Effector CD4-positive, alpha-beta T cell (primary cell): ENCODE results near the gene TMEM170B.
"Not testable (repeated sequence)": the region's sequence is repeated elsewhere in the genome, so short reads cannot be mapped to it uniquely, and the experiment has no call there.

Experiments
- DNase-seq: peaks from one replicate; pipeline ENCODE4 v3.0.0-alpha.2; 2020

The TMEM170B gene

GRCh38 chr6:11532097-11532496 is 5.5 kb upstream of the TMEM170B start:
- no peak for DNase-seq

DNA sequence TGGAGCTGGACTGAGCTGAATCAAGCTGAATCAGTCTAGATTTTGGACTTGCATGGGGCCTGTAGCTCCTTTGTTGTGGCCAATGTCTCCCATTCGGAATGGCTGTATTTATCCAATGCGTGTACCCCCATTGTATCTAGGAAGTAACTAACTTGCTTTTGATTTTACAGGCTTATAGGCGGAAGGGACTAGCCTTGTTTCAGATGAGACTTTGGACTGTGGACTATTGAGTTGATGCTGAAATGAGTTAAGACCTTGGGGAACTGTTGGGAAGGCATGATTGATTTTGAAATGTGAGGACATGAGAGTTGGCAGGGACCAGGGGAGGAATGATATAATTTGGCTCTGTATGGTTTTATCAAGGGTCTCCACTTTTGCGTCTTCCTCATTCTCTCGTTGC is 3.0 kb upstream of the TMEM170B start:
- DNase-seq = no peak

GRCh38 chr6:11535801-11536230 is 1.7 kb upstream of the TMEM170B start:
- no peak for DNase-seq

DNA sequence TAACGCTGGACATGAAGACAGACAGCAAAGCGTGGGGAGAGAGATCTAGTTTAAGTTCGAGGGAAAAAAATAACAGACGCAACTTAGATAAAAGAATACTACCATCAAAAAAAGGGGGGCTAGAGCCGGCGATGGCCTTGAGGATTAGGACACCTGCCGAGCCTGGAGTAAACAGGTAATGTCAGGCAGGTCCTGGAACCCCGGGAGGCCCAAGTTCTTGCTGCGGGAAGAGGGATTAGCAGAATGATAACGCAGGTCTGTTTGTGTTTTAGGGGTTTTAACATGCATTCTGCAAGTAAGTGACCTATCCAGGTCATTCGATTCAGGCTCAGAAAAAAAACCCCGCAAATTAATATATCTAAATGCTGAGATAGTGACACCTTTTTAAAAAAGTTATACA is 754 bp upstream of the TMEM170B start:
- no peak for DNase-seq

- DNase-seq = peak; percentile 7
These were observed 686 bp downstream of the TMEM170B start for GRCh38 chr6:11538052-11538818.

DNA sequence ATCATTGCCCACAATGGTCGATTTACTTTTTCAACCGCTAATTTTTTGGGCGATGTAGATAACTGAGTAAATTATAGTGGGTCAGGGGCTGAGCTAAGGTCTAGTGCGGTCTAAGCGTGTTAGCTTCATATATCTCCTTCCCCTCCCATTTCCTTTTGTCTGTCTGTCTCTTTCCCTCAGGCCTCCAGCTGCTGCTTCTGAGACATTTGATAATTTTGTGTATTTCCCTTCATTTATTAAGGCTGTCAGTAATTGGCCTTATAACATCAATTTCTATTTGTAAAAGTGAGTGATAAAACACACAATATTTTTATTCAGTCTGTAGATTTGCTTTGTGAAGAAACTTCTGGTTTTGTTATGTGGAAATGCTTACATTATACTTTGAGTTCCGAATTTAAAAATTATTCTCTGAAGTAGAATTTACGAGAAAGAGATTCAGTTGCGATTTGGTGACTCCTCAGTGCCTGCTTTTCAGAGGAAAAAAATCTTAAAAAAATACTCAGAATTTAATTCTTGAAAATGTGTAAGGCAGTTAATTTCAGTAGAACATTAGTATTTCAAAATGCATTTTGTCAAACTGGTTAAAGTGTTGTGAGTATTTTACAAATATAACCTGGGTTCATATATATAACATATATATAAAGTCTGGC is 1.4 kb downstream of the TMEM170B start:
- DNase-seq = no peak

DNA sequence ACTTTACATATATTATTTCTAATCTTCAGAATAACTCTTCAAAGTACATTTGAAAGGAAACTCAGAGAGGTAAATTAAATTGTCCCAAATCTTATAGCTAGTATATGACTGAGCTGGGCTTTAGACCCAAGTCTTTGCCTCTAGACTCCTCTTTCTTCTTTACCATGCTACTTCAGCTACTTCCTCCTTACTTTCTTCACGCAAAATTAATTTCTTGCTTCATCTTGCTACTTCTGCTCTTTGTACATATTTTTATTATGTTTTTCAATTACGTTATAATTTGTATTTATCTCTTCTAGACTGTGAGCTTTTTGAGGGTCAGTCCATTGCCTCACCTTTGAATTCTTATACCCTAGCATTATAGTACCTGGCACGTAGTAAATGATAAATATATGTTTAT is 5.3 kb downstream of the TMEM170B start:
- DNase-seq = no peak

DNA sequence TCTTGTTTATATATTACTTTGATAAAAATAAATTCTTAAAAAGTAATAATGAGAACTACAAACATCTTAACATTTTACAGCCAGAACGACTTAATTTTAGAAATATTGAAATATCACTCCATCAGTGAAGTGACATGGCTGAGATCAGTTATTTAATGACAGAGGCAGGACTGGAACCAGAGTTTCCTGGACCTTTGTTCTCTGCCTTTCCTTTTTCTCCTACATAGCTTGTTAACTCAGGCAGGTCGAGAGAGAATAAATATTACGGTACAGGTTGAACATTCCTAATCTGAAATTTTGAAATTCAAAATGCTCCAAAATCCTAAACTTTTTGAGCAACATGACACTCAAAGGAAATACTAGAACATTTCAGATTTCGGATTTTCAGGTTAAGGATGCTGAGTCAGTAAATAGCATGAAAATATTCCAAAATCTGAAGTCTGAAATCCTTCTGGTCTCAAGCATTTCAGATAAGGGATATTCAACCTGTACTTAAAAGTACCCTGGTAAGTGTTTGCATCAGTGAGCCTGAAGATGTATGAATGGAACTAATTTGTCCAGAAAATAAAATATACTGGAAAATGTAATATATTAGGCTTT is 6.5 kb downstream of the TMEM170B start:
- no peak for DNase-seq

GRCh38 chr6:11547846-11548245 is 10.3 kb downstream of the TMEM170B start:
- not testable (repeated sequence) for DNase-seq

DNA sequence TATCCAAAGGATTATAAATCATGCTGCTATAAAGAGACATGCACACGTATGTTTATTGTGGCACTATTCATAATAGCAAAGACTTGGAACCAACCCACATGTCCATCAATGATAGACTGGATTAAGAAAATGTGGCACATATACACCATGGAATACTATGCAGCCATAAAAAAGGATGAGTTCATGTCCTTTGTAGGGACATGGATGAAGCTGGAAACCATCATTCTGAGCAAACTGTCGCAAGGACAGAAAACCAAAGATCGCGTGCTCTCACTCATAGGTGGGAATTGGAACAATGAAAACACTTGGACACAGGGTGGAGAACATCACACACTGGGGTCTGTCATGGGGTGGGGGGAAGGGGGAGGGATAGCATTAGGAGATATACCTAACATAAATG is 11.0 kb downstream of the TMEM170B start:
- DNase-seq = not testable (repeated sequence)

DNA sequence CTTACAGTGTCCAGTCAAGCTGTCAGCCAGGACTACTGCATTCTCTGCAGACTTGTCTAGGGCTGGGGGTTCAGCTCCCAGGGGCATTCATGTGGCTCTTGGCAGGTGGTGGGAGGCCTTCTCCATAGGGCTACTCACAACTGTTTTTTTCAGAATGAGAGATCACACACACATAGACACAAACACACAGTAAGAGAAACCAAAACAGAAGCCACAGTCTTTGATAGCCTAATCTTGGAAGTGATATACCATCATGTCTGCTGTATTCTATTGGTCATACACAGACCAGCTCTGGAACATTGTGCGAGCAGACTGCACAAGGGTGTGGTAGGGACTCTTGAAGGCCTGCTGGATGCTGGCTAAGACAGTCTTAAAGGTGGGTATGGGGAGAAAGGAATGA is 13.5 kb downstream of the TMEM170B start:
- no peak for DNase-seq

GRCh38 chr6:11552442-11552841 is 14.9 kb downstream of the TMEM170B start:
- DNase-seq = no peak

DNA sequence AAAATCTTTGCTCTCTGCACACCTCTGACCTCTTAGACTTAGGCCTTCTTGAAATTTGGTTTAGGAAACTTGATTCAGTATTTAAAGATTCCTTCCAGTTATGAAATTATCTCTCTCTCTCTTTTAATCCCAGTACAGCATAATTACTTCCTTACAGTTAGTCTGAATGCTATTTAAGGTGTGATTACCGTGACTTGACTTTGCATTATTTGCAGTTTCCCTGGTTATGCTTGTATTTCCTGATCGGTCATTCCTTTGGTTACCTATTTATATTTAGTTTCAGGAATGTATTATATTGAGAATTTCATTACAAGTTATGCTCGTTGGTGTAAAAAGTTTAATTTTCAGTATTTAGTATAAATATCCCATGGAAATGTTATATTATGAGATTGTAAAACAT is 16.3 kb downstream of the TMEM170B start:
- DNase-seq = no peak

DNA sequence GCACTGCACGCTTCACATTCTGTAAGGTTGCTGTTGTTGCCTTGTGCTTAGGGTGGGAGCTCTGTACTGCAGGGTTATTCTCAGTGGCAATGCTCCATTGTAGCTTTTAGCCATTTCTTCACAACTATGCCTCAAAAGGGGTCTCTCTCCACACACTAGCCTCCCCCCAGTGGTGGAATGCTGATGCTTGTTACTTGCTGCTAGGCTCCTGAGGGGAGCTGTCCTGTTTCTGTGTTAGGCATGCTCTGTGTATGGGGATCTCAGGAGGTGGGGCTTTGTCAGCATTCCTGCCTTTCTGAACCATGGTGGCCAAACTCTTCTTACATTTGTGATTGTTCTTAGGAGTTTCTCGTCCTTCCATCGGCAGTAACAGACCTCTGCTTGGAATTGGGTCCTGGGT is 18.8 kb downstream of the TMEM170B start:
- no peak for DNase-seq

DNA sequence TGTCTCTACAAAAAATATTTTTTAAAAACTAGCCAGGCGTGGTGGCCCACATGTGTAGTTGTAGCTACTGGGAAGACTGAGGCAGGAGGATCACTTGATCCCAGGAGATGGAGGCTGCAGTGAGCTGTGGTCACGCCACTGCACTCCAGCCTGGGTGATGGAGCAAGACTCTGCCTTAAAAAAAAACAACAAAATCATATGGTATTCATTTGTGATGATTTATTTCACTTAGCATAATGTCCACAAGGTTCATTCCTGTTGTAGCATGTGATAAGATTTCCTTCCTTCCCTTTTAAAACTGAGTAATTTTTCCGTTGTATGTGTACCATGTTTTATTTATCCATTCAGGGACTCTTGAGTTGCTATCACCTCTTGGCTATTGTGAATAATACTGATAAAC is 26.2 kb downstream of the TMEM170B start:
- DNase-seq = no peak

- no peak for DNase-seq
These were observed 29.1 kb downstream of the TMEM170B start for GRCh38 chr6:11566609-11567008.

GRCh38 chr6:11571073-11571472 is 33.5 kb downstream of the TMEM170B start:
- no peak for DNase-seq

GRCh38 chr6:11575408-11576033 is 38.0 kb downstream of the TMEM170B start:
- no peak for DNase-seq

GRCh38 chr6:11580686-11581405 is 43.3 kb downstream of the TMEM170B start:
- DNase-seq = no peak

DNA sequence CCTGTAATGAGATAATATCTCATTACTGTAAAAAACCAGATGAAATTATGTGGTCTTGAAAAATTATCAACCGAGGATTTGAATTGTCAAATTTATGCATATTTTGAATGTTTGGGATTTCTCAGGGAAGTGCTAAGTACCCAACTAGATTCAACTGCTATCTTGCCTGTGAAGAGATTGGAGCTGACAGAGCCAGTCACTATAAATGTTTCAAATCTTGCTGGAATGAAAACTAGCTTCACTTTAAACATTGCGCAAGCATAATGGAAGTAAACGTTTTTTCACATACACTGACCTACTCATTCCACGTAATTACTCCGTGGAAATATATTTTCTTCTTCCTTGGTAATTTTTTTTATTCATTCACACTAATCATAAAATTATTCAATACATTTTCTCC is 46.7 kb downstream of the TMEM170B start:
- DNase-seq = no peak

DNA sequence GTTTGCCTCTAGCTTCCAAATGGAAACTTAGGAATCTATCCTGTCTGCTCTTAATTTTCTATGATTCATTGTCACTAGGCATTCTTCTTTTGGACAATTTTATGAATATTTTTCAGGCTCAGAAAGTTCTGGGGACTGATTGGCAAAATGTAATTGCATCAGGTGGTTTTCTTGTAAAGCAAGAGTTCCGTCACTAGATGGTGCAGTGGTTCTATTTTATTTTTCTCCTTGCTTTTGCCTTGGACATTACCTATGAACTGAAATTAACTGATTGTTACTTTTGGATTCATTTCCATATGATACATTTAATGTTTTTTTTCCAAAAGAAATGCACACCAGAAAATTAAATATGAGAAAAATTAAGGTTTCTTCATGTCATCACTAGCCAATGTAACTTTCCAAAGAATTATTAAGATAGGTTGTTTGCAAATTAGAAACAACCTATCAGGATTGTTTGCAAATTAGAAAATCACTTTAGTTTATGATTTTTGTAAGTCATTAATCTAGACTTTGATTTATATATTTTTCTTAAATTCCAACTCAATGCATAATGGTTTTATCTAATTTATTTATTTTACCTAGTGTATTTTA is 48.0 kb downstream of the TMEM170B start:
- DNase-seq = no peak

- DNase-seq = no peak
These were observed 48.6 kb downstream of the TMEM170B start for GRCh38 chr6:11586117-11586516.

DNA sequence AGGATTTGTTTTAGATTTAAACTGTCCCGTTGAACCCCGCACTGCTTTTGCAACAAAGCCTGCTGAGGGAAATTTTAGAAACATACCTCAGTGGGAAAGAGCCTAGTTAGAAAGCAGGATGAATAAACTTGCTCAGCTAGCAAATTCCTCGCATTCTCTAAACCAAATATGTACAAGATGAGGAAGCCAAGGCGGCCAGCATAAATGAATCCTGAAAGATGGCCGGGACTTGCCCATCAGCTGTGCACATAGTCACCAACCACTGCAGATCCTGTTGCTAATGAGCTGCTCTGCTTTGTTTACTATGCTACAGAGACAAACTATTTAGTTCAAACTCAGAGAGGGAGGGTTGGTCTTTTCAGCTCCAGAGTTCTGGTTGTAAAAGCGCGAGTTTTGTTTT is 49.0 kb downstream of the TMEM170B start:
- DNase-seq = no peak
